Choroid plexus epithelial cell (primary cell): ENCODE results near the gene PARD3B.

Experiments
- DNase-seq: peaks from one replicate; pipeline ENCODE4 v3.0.0-alpha.2; 2010; ENCODE audit warnings: low read depth
- H3K4me3 ChIP-seq: 2 replicates; pipeline ENCODE4 v1.5.1; 2011; ENCODE audit warnings: low read depth, mild to moderate bottlenecking, control low read depth, low read length, moderate library complexity
- TF ChIP-seq, protein P1 (sequence below): conservative IDR thresholded peaks from 2 replicates; pipeline ENCODE4 v1.5.1; 2011; ENCODE audit warnings: low read depth, mild to moderate bottlenecking, control low read depth, inconsistent platforms, low read length, moderate library complexity

The PARD3B gene

DNA sequence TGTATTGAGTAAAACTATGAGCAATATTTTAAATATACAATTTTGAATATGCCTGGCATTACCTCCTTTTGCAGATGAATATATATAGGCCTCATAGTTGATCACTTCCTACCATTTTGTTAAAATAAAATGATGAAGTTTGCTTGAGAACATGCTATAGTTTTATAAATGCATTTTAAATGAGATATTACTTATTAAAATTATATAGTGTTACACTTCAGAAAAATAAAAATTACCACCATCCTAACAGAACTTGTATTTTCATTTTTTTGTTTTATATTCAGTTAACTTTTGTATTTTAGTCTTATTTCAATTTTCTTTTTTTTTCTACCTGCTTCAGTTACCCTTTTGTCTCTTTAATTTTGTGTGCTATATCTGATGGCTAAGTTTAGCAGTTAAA, 426.9 kb downstream of the PARD3B start:
- TF ChIP-seq, protein P1, sequence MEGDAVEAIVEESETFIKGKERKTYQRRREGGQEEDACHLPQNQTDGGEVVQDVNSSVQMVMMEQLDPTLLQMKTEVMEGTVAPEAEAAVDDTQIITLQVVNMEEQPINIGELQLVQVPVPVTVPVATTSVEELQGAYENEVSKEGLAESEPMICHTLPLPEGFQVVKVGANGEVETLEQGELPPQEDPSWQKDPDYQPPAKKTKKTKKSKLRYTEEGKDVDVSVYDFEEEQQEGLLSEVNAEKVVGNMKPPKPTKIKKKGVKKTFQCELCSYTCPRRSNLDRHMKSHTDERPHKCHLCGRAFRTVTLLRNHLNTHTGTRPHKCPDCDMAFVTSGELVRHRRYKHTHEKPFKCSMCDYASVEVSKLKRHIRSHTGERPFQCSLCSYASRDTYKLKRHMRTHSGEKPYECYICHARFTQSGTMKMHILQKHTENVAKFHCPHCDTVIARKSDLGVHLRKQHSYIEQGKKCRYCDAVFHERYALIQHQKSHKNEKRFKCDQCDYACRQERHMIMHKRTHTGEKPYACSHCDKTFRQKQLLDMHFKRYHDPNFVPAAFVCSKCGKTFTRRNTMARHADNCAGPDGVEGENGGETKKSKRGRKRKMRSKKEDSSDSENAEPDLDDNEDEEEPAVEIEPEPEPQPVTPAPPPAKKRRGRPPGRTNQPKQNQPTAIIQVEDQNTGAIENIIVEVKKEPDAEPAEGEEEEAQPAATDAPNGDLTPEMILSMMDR: no peak
- no peak overlapping the region for H3K4me3 ChIP-seq
- no peak for DNase-seq

DNA sequence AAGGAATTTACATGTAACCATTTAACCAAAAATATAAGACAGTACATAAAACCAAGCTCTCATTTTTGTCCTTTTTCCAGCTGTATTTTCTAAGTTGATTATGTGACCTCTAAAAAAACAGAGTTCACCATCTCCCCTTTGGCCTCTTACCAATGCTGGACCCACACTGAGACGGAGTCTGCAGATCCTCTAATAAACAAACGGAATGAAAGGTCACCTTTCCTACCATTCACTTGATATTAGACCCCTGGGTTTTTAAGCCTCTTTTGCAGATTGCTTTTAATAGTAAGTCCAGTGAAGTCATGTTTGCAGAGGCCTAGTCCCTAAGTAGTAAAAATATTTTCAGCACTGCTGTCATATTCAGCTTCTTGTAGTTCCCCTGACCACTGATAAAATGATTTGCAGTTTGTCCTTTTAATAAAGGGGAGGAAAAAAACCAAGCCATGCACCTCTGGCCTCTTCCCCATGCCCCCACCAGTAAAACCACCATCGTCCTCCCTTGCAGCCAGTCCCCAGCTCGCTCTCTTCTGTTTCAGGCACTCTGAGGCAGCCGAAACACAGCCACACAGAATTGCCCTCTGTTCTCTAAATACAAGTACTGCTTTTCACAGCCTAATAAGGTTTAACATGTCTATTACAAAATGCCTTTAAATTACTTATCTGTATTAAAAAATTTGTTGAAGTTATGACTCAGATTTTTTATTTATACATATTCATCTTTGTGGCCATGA, 427.5 kb downstream of the PARD3B start:
- no peak overlapping the region for H3K4me3 ChIP-seq
- TF ChIP-seq, protein P1: no peak
- peak; percentile 15 for DNase-seq

DNA sequence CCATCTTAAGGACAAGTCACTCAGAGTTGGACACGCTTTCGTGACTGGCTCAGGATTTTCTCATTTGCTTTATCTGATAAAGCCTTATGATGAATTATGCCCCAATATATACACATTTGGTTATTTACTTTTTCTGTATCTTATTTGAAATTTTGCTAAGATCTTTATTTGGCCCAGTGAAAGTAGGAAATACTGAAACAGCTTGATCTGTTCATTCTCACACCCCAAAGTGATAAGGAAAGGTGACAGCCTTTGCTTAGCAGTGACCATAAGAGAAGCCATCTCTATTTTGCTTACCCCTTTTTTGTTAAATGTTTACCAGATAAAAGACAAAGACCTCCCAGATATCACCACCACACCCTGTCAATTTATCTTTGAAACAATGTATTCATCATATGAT, 428.3 kb downstream of the PARD3B start:
- no peak overlapping the region for H3K4me3 ChIP-seq
- DNase-seq: no peak
- TF ChIP-seq, protein P1: no peak

DNA sequence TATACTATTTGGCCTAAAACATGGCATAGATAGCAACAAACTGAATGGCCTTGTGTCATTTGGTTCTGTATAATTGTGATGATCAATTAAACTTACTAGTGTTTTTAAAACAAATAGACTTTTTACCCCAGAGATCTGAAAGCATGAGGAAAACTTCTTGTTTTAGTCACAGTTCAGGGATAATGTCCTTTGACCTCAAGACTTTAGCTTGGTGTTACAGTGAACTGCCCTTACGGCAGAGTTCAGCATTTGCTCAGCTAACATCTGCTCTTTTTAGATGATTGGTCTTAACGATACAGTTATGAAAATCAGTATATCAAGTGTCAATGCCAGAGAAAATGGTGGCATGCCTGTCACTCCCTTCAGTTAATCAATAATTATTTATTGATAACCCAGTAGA, 429.2 kb downstream of the PARD3B start:
- DNase-seq: no peak
- TF ChIP-seq, protein P1: no peak
- no peak overlapping the region for H3K4me3 ChIP-seq

DNA sequence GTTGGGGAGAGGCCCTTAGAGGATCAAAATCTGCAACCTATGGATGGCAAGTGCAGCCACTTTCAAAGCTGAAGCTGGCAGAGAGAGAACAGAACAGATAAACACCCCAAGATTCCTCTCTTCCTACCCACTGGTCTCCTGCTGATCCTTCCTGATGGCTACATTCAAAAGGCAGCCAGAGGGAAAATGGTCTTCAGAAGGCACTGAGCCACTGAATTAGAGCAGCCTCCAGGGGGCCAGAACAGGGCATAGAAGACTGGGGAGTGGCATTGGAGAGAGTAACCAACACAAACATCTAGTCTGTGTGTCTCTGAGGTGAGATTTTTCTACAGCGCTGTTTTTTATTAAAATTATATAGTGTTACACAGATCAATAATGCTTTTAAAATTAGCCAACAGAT, 432.6 kb downstream of the PARD3B start:
- H3K4me3 ChIP-seq: no peak overlapping the region
- TF ChIP-seq, protein P1: peak; percentile 6
- no peak for DNase-seq

DNA sequence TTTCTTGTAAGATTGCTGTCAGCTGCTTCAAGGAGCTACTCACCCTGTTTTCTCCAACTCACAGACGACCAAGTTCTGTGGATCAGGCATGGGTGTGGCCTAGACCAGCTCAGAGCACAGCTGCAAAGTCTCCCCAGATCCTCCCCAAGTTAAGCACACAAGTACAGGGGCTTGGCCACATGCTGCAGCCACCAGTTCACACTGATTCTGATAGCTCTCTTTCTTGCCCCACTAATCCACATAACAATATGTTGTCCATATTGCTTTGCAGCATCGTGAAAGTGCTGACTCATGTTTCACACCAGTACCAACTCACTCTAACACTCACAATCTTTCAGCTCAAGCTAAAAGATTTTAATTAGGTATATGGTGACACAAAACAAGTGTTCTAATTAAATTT, 437.0 kb downstream of the PARD3B start:
- DNase-seq: peak; percentile 7
- TF ChIP-seq, protein P1: no peak
- H3K4me3 ChIP-seq: no peak overlapping the region

DNA sequence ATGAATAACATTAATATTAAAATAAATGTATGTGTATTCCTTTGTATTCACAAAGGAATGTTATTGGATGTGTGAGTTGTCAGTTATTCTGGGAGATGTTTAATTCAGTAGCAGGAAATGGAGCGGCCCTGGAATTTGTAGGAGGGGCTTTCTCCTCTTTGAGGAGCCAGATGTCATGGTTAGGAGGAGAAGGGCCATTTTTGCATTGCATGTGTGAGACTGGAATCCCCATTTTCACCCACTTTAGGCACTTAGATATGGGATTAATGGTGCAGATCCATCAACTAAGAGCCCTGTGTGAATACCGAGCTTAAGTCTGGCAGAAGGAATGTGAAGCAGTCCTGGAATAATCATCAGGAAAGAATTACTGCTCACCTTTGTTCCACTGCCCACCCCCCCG, 439.2 kb downstream of the PARD3B start:
- TF ChIP-seq, protein P1: no peak
- DNase-seq: no peak
- no peak overlapping the region for H3K4me3 ChIP-seq
